HG03442 (cell line): ENCODE results near the gene S100Z.
"Not testable (repeated sequence)": the region's sequence is repeated elsewhere in the genome, so short reads cannot be mapped to it uniquely, and the experiment has no call there.

ENCODE experiments used
- ATAC-seq: cut with Tn5 transposase; IDR thresholded peaks from one replicate; pipeline ENCODE4 v1.9.1; 2021; ENCODE audit warnings: mild to moderate bottlenecking, moderate library complexity; ENCODE audit not compliant: unreplicated experiment

The S100Z gene

DNA sequence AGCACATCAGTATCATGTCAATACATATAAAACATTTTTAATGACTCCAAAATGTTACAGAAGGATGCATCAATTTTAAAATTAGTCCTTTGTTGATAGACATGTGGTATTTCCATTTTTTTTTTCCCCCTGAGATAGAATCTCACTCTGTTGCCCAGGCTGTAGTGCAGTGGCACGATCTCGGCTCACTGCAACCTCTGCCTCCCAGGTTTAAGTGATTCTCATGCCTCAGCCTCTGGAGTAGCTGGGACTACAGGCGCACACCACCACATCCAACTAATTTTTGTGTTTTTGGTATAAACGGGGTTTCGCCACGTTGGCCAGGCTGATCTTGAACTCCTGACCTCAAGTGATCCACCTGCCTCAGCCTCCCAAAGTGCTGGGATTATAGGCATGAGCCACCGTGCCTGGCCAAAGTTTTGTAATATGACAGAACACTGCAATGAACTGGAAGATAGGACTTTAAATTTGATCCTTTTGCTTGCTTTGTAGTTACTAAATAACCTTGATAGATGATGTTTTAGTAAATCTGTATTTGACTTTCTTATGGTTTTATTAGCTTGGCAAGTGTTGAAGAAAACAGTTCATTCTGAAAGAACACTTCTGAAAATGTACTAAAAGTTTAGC lies 27.6 kb upstream of the S100Z start:
- ATAC-seq: not testable (repeated sequence)

GRCh38 chr5:76826416-76826815 lies 23.4 kb upstream of the S100Z start:
- not testable (repeated sequence) for ATAC-seq

- ATAC-seq: no peak
These were observed 18.7 kb upstream of the S100Z start for GRCh38 chr5:76831110-76831452.

- no peak for ATAC-seq
These were observed 13.6 kb upstream of the S100Z start for GRCh38 chr5:76836181-76836580.

GRCh38 chr5:76836585-76836984 lies 13.2 kb upstream of the S100Z start:
- ATAC-seq: no peak

- ATAC-seq: no peak
These were observed 11.1 kb upstream of the S100Z start for GRCh38 chr5:76838481-76839261.

- no peak for ATAC-seq
These were observed 8.5 kb upstream of the S100Z start for GRCh38 chr5:76841361-76841760.

DNA sequence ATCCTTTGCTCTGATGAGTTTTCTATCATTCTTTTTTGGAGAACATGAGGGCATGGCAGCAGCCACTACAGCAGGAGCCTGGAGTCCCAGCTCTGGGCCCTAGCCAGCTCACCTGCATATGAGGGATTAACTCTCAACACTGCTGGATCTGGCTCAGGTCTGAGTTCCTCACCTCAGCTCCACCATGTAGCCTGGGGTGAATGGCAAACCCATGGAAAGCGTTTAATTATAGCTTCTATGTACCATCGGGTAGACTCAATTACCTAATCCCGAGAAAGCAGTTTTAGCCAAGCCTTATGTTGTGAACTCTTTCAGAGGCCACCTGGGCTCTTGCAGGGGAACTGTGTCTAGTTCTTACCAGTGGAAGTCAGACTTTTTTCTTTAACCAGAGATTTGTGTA lies 3.9 kb upstream of the S100Z start:
- no peak for ATAC-seq

GRCh38 chr5:76850543-76851145 lies 830 bp downstream of the S100Z start:
- no peak for ATAC-seq

- no peak for ATAC-seq
These were observed 2.0 kb downstream of the S100Z start for GRCh38 chr5:76851728-76852369.

DNA sequence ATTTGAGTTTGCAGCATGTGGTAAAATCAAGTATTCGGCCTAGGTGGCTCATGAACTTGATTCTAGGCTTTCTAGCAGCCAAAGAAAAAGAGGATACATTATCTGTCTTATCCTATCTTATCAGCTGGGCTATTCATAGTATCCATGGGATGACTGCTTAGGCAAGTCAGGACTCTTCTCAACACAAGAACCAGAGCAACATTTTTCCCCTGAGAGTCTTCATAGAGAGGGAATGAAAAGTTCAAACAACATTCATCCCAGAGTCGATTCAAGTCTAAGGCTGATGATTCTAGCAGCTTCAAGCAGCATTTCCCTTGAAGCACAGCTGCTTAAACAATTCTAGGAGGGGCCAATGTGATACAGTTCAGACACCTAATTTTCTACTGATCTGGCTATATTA lies 3.0 kb downstream of the S100Z start:
- ATAC-seq: no peak

DNA sequence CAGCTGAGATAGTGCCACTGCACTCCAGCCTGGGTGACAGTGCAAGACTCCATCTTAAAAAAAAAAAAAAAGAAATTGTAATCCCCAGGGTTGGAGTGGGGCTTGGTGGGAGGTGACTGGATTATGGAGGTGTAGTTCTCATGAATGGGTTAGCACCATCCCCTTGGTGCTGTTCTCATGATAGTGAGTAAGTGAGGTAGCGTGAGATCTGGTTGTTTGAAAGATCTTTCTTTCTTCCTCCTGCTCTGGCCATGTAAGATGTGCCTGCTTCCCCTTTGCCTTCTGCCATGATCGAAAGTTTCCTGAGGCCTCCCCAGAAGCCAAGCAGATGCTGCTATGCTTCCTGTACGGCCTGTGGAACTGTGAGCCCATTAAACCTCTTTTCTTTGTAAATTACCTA lies 3.9 kb downstream of the S100Z start:
- not testable (repeated sequence) for ATAC-seq

- no peak for ATAC-seq
These were observed 4.8 kb downstream of the S100Z start for GRCh38 chr5:76854644-76855043.

DNA sequence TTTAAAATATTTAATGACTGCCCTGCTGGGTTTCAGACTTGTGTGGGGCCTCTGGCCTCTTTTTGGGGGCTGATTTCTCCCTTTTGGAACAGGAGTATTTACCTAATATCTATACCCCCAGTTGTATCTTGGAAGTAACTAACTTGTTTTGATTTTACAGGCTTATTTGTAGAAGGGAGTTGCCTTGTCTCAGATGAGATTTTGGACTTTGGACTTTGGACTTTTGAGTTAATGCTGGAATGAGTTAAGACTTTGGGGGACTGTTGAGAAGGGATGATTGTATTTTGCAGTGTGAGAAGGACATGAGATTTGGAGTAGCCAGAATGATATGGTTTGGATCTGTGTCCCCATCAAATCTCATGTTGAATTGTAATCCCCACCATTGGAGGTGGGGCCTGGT lies 5.7 kb downstream of the S100Z start:
- ATAC-seq: not testable (repeated sequence)

- no peak for ATAC-seq
These were observed 6.1 kb downstream of the S100Z start for GRCh38 chr5:76855961-76856360.

GRCh38 chr5:76856800-76857199 lies 7.0 kb downstream of the S100Z start:
- not testable (repeated sequence) for ATAC-seq

DNA sequence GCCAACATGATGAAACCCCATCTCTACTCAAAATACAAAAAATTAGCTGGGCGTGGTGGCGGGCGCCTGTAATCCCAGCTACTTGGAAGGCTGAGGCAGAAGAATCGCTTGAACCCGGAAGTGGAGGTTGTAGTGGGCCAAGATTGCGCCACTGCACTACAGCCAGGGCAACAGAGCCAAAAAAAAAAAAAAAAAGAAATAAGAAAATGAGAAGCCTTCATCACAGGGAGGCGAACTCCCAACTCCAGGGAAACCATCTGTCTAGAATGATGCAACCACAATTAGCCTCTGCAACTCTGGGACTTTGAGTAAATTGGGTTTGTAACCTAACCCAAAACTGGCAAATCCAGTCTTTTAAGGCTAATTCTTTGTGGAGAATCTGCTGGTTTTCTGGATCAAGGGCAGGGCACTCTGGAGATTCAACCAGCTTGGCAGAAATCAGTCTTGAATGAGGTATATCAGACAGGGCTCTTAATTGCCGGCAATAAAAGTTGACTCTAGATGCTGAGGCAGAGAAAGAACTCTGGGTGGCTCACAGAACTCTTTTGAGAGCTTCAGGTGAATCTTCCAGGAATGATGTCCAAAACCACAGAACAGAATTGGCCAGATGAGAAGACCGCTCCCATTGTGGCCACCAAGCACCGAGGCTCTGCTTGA lies 9.9 kb downstream of the S100Z start:
- no peak for ATAC-seq

DNA sequence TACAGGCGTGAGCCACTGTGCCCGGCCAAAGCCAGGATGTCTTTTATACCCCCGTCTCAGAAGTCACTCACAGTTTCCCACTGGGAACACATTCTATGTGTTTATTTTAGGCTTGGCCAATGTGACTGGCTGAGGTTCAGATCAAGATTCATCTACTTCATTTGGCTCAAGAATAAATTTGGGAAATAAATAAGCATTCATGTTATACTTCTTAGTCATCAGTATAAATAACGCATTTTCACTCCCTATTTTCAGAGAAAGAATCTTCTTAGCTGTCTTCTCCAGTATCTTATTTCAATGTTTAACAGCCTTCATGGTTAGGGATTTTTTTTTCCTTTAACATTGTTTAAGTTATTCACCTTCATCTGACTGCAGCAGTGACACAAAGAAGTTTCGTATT lies 11.8 kb downstream of the S100Z start:
- no peak for ATAC-seq

DNA sequence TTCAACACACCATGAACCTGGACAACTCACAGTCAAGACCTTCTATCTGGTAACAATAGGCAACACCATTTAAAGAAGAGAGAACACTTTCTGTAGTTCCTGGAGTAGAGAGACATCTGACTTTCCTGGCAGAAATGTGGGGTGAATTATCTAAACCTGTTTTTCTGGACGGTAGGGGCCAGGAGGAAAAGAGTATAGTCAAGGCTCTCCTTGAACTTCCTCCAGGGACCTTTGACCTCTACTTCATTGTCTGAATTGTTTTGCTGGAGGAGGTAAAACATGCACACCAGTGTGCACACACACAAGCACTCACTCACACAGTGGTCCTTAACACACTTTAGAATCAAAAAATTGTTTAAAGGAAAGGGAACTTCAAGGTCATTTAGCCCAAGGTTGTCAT lies 13.2 kb downstream of the S100Z start:
- ATAC-seq: no peak

DNA sequence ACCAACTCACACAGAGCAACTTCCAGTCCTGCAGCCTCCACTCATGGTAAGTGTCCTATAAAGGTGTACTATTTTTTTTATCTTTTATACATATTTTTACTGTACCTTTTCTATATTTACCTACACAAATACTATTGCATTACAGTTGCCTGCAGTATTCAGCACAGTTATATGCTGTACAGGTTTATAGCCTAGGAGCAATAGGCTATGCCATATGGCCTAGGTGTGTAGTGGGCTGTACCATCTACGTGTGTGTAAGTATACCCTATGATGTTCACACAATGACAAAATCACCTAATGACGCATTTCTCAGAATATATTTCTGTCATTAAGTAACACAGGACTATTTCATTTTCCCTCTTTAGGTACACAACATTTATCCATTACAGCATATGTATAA lies 16.7 kb downstream of the S100Z start:
- no peak for ATAC-seq

DNA sequence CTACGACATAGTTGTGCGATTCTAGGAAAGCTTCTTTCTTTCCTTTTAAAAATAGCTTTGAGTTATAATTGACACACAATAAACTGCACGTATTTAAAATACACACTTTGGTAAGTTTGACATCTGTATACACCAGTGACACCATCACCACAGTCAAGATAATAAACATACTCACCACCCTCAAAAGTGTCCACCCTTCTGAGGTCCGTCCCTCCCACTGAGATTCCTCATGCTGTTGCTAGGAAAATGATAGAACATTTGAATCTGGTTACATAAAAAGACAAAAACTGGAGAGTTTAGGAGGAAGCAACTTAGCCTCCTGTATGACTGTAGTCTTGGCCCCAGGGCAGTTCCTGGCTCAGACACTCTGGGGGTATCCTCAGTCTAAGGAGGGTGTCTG lies 17.2 kb downstream of the S100Z start:
- no peak for ATAC-seq
